CD1c-positive myeloid dendritic cell (primary cell): ENCODE measurements around the gene NLK.
"Not testable (repeated sequence)": the region's sequence is repeated elsewhere in the genome, so short reads cannot be mapped to it uniquely, and the experiment has no call there.

Experiments
- DNase-seq: peaks from one replicate; pipeline ENCODE4 v3.0.0-alpha.2; 2016; ENCODE audit errors: extremely low spot score

NLK gene

GRCh38 chr17:28042657-28042720, at the start of gene NLK:
Gene NLK, plus strand, starts transcription at chr17:28042677. Its CDS starts 197 bp downstream, at chr17:28042874.
- DNase-seq: no peak

- DNase-seq: no peak
Observed at GRCh38 chr17:27993161-27993695, 49.2 kb upstream of the NLK start.

GRCh38 chr17:27993723-27994310, 48.7 kb upstream of the NLK start:
- peak; percentile 25 for DNase-seq

GRCh38 chr17:27994586-27994985, 47.9 kb upstream of the NLK start:
- no peak for DNase-seq

GRCh38 chr17:27995554-27995953, 46.9 kb upstream of the NLK start:
- DNase-seq: no peak

- no peak for DNase-seq
Observed at GRCh38 chr17:27996202-27997043, 46.1 kb upstream of the NLK start.

GRCh38 chr17:27997044-27997401, 45.5 kb upstream of the NLK start:
- DNase-seq: no peak

GRCh38 chr17:27997522-27997921, 45.0 kb upstream of the NLK start:
- DNase-seq: no peak

GRCh38 chr17:28001149-28001548, 41.3 kb upstream of the NLK start:
- DNase-seq: no peak

GRCh38 chr17:28004344-28004743, 38.1 kb upstream of the NLK start:
- no peak for DNase-seq

- DNase-seq: not testable (repeated sequence)
Observed at GRCh38 chr17:28007925-28008324, 34.6 kb upstream of the NLK start.

- DNase-seq: peak; percentile 26
Observed at GRCh38 chr17:28008513-28008912, 34.0 kb upstream of the NLK start.

- no peak for DNase-seq
Observed at GRCh38 chr17:28010406-28010805, 32.1 kb upstream of the NLK start.

- DNase-seq: no peak
Observed at GRCh38 chr17:28018439-28019070, 23.9 kb upstream of the NLK start.

- no peak for DNase-seq
Observed at GRCh38 chr17:28020515-28020914, 22.0 kb upstream of the NLK start.

GRCh38 chr17:28029044-28029443, 13.4 kb upstream of the NLK start:
- no peak for DNase-seq

GRCh38 chr17:28030386-28030785, 12.1 kb upstream of the NLK start:
- DNase-seq: no peak

GRCh38 chr17:28031174-28031573, 11.3 kb upstream of the NLK start:
- no peak for DNase-seq

- peak; percentile 62 for DNase-seq
Observed at GRCh38 chr17:28033972-28034714, 8.3 kb upstream of the NLK start.

GRCh38 chr17:28035452-28035851, 7.0 kb upstream of the NLK start:
- not testable (repeated sequence) for DNase-seq

GRCh38 chr17:28035884-28036283, 6.6 kb upstream of the NLK start:
- not testable (repeated sequence) for DNase-seq

GRCh38 chr17:28038802-28039201, 3.7 kb upstream of the NLK start:
- DNase-seq: no peak

GRCh38 chr17:28039251-28039650, 3.2 kb upstream of the NLK start:
- DNase-seq: no peak
